GM12892 (cell line): ENCODE data around the gene ATP5MG.

Experiments
- POLR2AphosphoS5 ChIP-seq: IDR thresholded peaks from 2 replicates; pipeline ENCODE4 v1.6.1; 2011; ENCODE audit warnings: low read depth, low read length, control low read depth
- TAF1 ChIP-seq: IDR thresholded peaks from 2 replicates; pipeline ENCODE4 v1.6.1; 2011; ENCODE audit warnings: low read depth, mild to moderate bottlenecking, control low read depth, low read length, borderline replicate concordance

DNA sequence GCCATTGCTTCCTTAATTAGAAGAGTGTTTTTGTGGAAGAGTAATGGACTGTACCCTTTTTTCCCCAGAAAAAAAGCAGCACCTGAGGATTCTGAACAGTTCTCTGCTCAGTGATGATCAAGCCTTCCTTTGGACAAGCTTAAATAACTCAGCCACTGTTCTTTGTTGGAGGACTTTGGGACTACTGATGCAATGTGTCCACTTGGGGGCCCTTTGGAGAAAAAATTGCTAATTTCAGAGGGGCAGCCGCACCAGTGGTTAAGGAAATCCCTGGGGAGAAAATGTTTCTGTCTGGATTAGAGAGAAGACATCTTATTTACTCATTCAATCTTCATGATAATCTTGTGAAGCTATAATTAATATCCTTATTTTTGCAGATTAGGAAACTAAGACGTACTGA lies 29.6 kb downstream of the ATP5MG start:
- TF ChIP-seq TAF1 (no peak), POLR2AphosphoS5 (no peak)
